NCI-H510A treated with DMSO at 0.1 percent for 48 hours (cell line): ENCODE data around the gene HNRNPH1.

Experiments
- DNase-seq: peaks from one replicate; lab custom pipeline; 2025; lab: John Stamatoyannopoulos, UW

Gene HNRNPH1

DNA sequence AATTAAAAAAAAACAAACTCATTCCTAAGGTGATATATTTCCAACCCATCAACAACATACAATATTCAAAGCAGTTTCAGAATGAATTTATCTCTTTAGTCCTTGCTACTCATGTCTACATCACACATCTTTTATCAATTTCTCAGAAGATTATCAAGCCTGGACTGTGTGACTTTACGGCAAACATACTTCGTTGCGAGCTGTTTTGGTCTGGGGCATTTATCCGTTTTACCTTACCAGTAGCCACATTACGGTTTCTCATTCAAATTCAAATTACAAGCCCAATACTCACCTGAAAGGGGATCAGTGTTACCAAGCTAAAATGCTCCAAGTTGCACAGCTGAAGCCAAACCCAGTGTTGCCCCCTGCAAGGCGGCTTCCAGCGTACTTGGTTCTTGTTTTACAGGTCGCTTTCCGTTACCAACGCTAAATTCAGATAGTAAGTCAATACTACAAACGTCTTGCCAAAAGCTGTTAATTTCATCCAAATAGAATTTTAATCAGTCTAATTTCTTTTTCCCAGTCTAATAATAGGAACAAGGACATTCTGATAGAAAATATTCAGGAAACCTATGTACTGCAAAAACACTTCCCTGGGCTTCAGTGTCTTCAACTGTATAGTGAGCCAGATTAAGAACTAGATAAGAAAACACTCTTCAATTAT, 1.8 kb downstream of the HNRNPH1 start:
- no peak for DNase-seq

- DNase-seq: no peak
These were observed 2.6 kb downstream of the HNRNPH1 start for GRCh38 chr5:179620703-179621350.

DNA sequence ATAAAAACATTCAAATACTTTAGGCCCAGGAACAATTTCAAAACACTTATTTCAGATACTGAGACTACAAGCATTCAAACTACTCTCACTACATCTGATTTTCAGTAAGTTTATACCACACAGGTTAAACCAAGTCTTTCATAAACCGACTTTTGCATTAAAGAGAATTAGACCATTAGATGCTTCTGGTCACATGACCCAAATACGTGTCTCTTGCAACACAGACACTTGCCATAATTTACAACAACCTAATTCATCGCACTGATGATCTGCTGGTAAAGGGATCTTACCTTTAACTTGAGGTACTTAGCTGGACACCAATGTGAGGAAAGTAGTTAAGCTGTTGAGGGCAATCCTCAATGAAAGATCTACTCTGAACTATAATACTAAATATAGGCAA, 3.2 kb downstream of the HNRNPH1 start:
- DNase-seq: no peak

GRCh38 chr5:179619776-179620175, 3.7 kb downstream of the HNRNPH1 start:
- DNase-seq: no peak

GRCh38 chr5:179618923-179619554, 4.4 kb downstream of the HNRNPH1 start:
- no peak for DNase-seq

- no peak for DNase-seq
These were observed 5.5 kb downstream of the HNRNPH1 start for GRCh38 chr5:179617930-179618329.

DNA sequence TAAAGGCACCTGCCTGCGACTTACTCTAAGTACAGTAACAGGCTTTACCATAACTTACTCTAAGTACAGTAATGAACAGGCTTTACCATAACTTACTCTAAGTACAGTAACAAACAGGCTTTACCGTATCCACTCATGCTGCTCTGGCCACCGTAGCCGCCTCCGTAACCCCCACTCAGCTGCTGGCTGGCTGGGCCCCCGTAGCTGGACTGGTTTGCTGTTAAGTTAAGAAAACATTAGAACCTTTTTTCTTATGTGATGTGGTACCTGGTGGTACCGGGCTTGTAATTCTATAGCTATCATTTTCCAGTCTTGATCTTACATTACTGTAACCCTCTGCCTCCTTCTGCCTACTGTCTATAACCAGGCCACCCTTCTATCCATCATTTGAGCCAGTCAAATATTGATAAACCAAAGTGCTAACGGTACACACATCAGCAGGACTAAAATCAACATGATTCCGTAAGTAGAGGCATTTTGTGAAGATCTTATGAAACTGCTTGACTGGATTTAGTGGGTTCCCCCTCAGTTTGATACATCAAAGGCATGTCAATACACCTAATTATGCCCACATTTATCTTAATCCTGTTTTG, 7.4 kb downstream of the HNRNPH1 start:
- DNase-seq: no peak

GRCh38 chr5:179615203-179615602, 8.3 kb downstream of the HNRNPH1 start:
- DNase-seq: no peak

DNA sequence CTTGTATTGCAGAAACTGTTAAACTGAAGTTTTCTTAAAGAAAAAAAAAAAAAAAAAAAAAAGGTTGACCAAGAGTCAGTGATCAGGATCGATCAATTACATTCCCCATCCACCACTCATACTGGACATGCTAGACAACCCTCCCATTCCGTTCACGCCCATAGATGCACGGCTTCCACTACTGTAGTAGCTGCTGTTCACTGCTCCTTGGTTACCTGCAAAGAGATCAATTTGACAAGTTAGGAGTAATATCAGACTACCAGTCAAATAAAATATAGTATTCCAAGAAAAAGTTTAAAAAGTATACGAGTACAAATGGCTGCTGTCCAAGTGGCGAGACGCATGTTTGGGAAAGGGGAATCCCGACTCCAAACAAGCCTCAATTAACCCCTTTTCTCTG, 8.7 kb downstream of the HNRNPH1 start:
- DNase-seq: no peak

DNA sequence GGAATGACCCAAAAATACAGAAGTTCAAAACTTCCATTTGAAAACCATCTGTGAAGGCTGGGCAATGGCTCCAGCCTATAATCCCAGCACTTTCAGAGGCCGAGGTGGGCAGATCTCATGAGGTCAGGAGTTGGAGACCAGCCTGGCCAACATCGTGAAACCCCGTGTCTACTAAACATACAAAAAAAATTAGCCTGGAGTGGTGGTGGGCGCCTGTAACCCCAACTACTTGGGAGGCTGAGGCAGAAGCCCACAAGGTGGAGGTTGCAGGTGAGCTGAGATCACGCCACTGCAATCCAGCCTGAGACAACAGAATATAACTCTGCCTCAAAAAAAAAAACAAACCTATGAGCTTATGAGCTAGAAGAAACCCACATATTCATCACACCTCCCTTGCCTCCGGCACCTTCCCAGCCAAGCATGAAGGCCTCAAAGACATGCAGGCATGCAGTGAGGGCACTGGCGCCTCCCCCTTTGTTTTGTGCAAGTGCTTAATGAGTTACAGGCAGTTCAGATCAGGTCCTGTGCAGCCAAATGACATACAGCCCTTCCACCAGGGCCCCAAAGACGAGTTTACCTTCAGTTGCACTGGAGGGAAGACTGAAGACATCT, 9.9 kb downstream of the HNRNPH1 start:
- no peak for DNase-seq

- no peak for DNase-seq
These were observed 10.7 kb downstream of the HNRNPH1 start for GRCh38 chr5:179612577-179613459.

DNA sequence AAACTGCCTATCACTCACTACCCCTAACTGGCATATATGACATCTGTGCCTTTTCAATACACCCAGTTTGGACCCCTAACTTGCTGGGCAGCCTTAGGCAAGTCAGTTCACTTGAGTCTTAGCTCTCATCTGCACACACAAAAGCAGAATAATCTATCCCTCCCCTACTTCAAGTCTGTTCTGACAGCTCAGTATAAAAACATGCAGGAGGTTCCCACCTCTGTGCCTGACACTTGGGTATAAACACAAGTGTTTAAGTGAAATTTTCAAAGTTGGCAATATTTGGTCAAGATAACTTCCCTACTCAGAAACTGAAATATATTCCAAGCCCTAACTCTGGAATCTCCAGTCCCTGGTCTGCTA, 12.6 kb downstream of the HNRNPH1 start:
- no peak for DNase-seq

GRCh38 chr5:179610109-179610902, 13.2 kb downstream of the HNRNPH1 start:
- no peak for DNase-seq

- no peak for DNase-seq
These were observed 13.7 kb downstream of the HNRNPH1 start for GRCh38 chr5:179609834-179610108.

DNA sequence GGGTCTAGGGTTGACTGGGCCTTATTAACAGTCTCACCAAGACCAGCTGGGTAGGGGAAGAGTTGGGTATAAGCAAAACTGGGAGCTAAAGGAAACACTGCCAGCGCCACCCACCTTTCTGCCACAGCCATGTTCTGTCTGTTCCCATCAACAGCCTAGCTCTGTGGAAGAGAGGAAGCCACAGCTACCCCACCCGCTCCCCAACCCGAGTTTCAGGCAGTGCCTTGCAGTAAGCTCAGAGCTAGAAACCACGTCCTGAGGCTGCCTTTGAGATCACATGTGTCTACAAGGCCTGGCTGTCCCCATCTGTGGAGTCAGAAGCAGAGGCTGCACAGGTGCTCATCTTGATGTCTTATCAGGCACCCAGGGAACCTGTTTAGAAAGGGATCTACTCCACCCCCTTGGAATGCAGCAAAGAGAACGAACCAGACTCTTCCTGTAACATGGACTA, 15.3 kb downstream of the HNRNPH1 start:
- DNase-seq: no peak

GRCh38 chr5:179607160-179607931, 16.1 kb downstream of the HNRNPH1 start:
- DNase-seq: no peak

- DNase-seq: no peak
These were observed 16.6 kb downstream of the HNRNPH1 start for GRCh38 chr5:179606910-179607159.

GRCh38 chr5:179606071-179606909, 17.2 kb downstream of the HNRNPH1 start:
- no peak for DNase-seq

- DNase-seq: no peak
These were observed 18.2 kb downstream of the HNRNPH1 start for GRCh38 chr5:179605026-179605833.
